WTC11 (cell line): ENCODE measurements around the gene STK24.

Source experiments
- CTCF ChIP-seq: fragments of 200-600 bp; IDR thresholded peaks from 2 replicates; pipeline ENCODE4 v1.8.0; 2022; ENCODE audit warnings: antibody characterized with exemption
- E2F4 ChIP-seq: sonication (generic); formaldehyde crosslinking; IDR thresholded peaks from 2 replicates; pipeline ENCODE4 v1.8.1; 2022; ENCODE audit warnings: low read depth, mild to moderate bottlenecking, moderate library complexity, missing genetic modification reagents, borderline replicate concordance
- HMGXB4 ChIP-seq: sonication (generic); formaldehyde crosslinking; IDR thresholded peaks from 2 replicates; pipeline ENCODE4 v1.8.1; 2023; ENCODE audit warnings: mild to moderate bottlenecking, moderate library complexity, missing genetic modification reagents
- IRF2 ChIP-seq: sonication (generic); formaldehyde crosslinking; IDR thresholded peaks from 2 replicates; pipeline ENCODE4 v1.8.0; 2022; ENCODE audit warnings: low read depth, missing genetic modification reagents, borderline replicate concordance
- RELA ChIP-seq: sonication (generic); formaldehyde crosslinking; IDR thresholded peaks from 2 replicates; pipeline ENCODE4 v1.8.1; 2022; ENCODE audit warnings: missing genetic modification reagents, mild to moderate bottlenecking, borderline replicate concordance
- SP1 ChIP-seq: sonication (generic); formaldehyde crosslinking; conservative IDR thresholded peaks from 2 replicates; pipeline ENCODE4 v1.8.1; 2022; ENCODE audit warnings: missing genetic modification reagents
- TCF7 ChIP-seq: sonication (generic); formaldehyde crosslinking; IDR thresholded peaks from 2 replicates; pipeline ENCODE4 v1.8.0; 2022; ENCODE audit warnings: mild to moderate bottlenecking, low read depth, missing genetic modification reagents, moderate library complexity
- TF ChIP-seq, protein P1 (sequence below): sonication (generic); formaldehyde crosslinking; IDR thresholded peaks from 2 replicates; pipeline ENCODE4 v1.8.1; 2022; ENCODE audit warnings: low read depth, missing genetic modification reagents, borderline replicate concordance
- TF ChIP-seq, protein P2 (sequence below): sonication (generic); formaldehyde crosslinking; IDR thresholded peaks from 2 replicates; pipeline ENCODE4 v1.8.0; 2022; ENCODE audit warnings: mild to moderate bottlenecking, missing genetic modification reagents

GRCh38 chr13:98488736-98489135 lies 88.2 kb downstream of the STK24 start:
- no peak for TF ChIP-seq CTCF
- TF ChIP-seq SP1 (CRISPR knock-in tag), result no peak
- no peak for TF ChIP-seq IRF2 (CRISPR knock-in tag)
- TF ChIP-seq RELA (CRISPR knock-in tag), result no peak
- no peak for TF ChIP-seq E2F4 (CRISPR knock-in tag)
- no peak for TF ChIP-seq TCF7 (CRISPR knock-in tag)
- TF ChIP-seq, protein P1, sequence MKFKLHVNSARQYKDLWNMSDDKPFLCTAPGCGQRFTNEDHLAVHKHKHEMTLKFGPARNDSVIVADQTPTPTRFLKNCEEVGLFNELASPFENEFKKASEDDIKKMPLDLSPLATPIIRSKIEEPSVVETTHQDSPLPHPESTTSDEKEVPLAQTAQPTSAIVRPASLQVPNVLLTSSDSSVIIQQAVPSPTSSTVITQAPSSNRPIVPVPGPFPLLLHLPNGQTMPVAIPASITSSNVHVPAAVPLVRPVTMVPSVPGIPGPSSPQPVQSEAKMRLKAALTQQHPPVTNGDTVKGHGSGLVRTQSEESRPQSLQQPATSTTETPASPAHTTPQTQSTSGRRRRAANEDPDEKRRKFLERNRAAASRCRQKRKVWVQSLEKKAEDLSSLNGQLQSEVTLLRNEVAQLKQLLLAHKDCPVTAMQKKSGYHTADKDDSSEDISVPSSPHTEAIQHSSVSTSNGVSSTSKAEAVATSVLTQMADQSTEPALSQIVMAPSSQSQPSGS (CRISPR knock-in tag), result no peak
- TF ChIP-seq, protein P2, sequence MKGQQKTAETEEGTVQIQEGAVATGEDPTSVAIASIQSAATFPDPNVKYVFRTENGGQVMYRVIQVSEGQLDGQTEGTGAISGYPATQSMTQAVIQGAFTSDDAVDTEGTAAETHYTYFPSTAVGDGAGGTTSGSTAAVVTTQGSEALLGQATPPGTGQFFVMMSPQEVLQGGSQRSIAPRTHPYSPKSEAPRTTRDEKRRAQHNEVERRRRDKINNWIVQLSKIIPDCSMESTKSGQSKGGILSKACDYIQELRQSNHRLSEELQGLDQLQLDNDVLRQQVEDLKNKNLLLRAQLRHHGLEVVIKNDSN (CRISPR knock-in tag), result no peak
- no peak for TF ChIP-seq HMGXB4
